H9 (cell line): ENCODE measurements around the gene HNRNPK. TPM values are rescaled to one million over a fixed set of nuclear protein-coding genes. Genes with fewer than 3 reads are reported as not detected.

Experiments used
- DNase-seq: peaks from one replicate; pipeline ENCODE4 v3.0.0-alpha.2; 2017
- H2AFZ ChIP-seq: one replicate; pipeline ENCODE4 v1.6.1; 2013; ENCODE audit warnings: mild to moderate bottlenecking, low read length, control low read depth, moderate library complexity
- H2AK5ac ChIP-seq: 2 replicates; pipeline ENCODE4 v1.6.1; 2013; ENCODE audit warnings: low read length, control low read depth, mixed read lengths; ENCODE audit not compliant: insufficient read length
- H2BK120ac ChIP-seq: one replicate; pipeline ENCODE4 v1.6.1; 2013; ENCODE audit warnings: low read depth, mild to moderate bottlenecking, low read length, control low read depth, inconsistent platforms; ENCODE audit not compliant: poor library complexity, severe bottlenecking
- H2BK12ac ChIP-seq: 2 replicates; pipeline ENCODE4 v1.6.1; 2013; ENCODE audit warnings: low read length, control low read depth, mixed read lengths, low read depth; ENCODE audit not compliant: insufficient read length
- H2BK15ac ChIP-seq: 2 replicates; pipeline ENCODE4 v1.6.1; 2013; ENCODE audit warnings: low read depth, low read length, control low read depth
- H2BK20ac ChIP-seq: one replicate; pipeline ENCODE4 v1.6.1; 2013; ENCODE audit warnings: low read depth, mild to moderate bottlenecking, low read length, control low read depth, inconsistent platforms; ENCODE audit not compliant: poor library complexity, severe bottlenecking
- H2BK5ac ChIP-seq: 2 replicates; pipeline ENCODE4 v1.6.1; 2013; ENCODE audit warnings: low read length, control low read depth, mixed read lengths; ENCODE audit not compliant: insufficient read length
- H3K14ac ChIP-seq: 2 replicates; pipeline ENCODE4 v1.6.1; 2013; ENCODE audit warnings: low read length, control low read depth; ENCODE audit not compliant: insufficient read depth
- H3K18ac ChIP-seq: 2 replicates; pipeline ENCODE4 v1.6.1; 2013; ENCODE audit warnings: low read depth, mild to moderate bottlenecking, mixed read lengths, low read length, control low read depth; ENCODE audit not compliant: insufficient read length
- H3K23ac ChIP-seq: 2 replicates; pipeline ENCODE4 v1.6.1; 2013; ENCODE audit warnings: low read length, control low read depth, mixed read lengths, low read depth; ENCODE audit not compliant: insufficient read length
- H3K23me2 ChIP-seq: 2 replicates; pipeline ENCODE4 v1.6.1; 2013; ENCODE audit warnings: low read depth, mild to moderate bottlenecking, mixed read lengths, low read length, control low read depth; ENCODE audit not compliant: insufficient read length, poor library complexity, severe bottlenecking
- H3K27ac ChIP-seq: 2 replicates; pipeline ENCODE4 v1.5.1; 2013; ENCODE audit warnings: low read length, control low read depth, mixed read lengths, low read depth; ENCODE audit not compliant: insufficient read length
- H3K27me3 ChIP-seq: 2 replicates; pipeline ENCODE4 v1.6.1; 2013; ENCODE audit warnings: low read length, control low read depth, inconsistent platforms; ENCODE audit not compliant: insufficient read depth
- H3K4ac ChIP-seq: 2 replicates; pipeline ENCODE4 v1.6.1; 2013; ENCODE audit warnings: low read depth, mild to moderate bottlenecking, control low read depth, inconsistent platforms, low read length, moderate library complexity
- H3K4me1 ChIP-seq: 2 replicates; pipeline ENCODE4 v1.6.1; 2013; ENCODE audit warnings: low read length, control low read depth, inconsistent platforms; ENCODE audit not compliant: insufficient read depth
- H3K4me2 ChIP-seq: 2 replicates; pipeline ENCODE4 v1.6.1; 2013; ENCODE audit warnings: low read length, control low read depth, mixed read lengths; ENCODE audit not compliant: insufficient read length, insufficient read depth
- H3K56ac ChIP-seq: 2 replicates; pipeline ENCODE4 v1.6.1; 2013; ENCODE audit warnings: low read depth, mild to moderate bottlenecking, mixed read lengths, low read length, control low read depth; ENCODE audit not compliant: insufficient read length
- H3K79me1 ChIP-seq: 2 replicates; pipeline ENCODE4 v1.6.1; 2013; ENCODE audit warnings: low read depth, mild to moderate bottlenecking, moderate library complexity, low read length, control low read depth, inconsistent platforms; ENCODE audit not compliant: insufficient read depth, poor library complexity, severe bottlenecking
- H3K79me2 ChIP-seq: 2 replicates; pipeline ENCODE4 v1.6.1; 2013; ENCODE audit warnings: low read length, control low read depth, inconsistent platforms; ENCODE audit not compliant: insufficient read depth
- H3K9ac ChIP-seq: 2 replicates; pipeline ENCODE4 v1.6.1; 2013; ENCODE audit warnings: low read length, control low read depth, mixed read lengths; ENCODE audit not compliant: insufficient read length; ENCODE audit errors: extremely low read depth
- H3K9me3 ChIP-seq: one replicate; pipeline ENCODE4 v1.6.1; 2013; ENCODE audit warnings: low read depth, low read length, inconsistent platforms; ENCODE audit not compliant: control insufficient read depth
- H3T11ph ChIP-seq: one replicate; pipeline ENCODE4 v1.6.1; 2013; ENCODE audit warnings: mild to moderate bottlenecking, low read length, control low read depth, inconsistent platforms
- H4K20me1 ChIP-seq: one replicate; pipeline ENCODE4 v1.6.1; 2013; ENCODE audit not compliant: control insufficient read depth, insufficient read length, insufficient read depth
- H4K5ac ChIP-seq: 2 replicates; pipeline ENCODE4 v1.6.1; 2013; ENCODE audit warnings: low read depth, mild to moderate bottlenecking, mixed read lengths, low read length, control low read depth; ENCODE audit not compliant: insufficient read length
- H4K8ac ChIP-seq: replicated peaks from 2 replicates; pipeline ENCODE4 v1.6.1; 2013; ENCODE audit warnings: low read length, control low read depth, mixed read lengths, low read depth; ENCODE audit not compliant: insufficient read length
- H4K91ac ChIP-seq: 2 replicates; pipeline ENCODE4 v1.6.1; 2013; ENCODE audit warnings: low read depth, mild to moderate bottlenecking, moderate library complexity, mixed read lengths, low read length, control low read depth; ENCODE audit not compliant: insufficient read length
- H3K27ac Mint-ChIP-seq, 3 experiments: 2 replicates in 2 of 3; 3 replicates in 1 of 3; pipeline ENCODE4 v1.8.0; 2020 to 2021; ENCODE audit warnings: mixed read lengths in 3 of 3, mild to moderate bottlenecking in 1 of 3, moderate library complexity in 1 of 3
- H3K27me3 Mint-ChIP-seq: 2 replicates; pipeline ENCODE4 v1.8.0; 2021; ENCODE audit warnings: low read depth, mild to moderate bottlenecking, moderate library complexity, mixed read lengths
- H3K36me3 Mint-ChIP-seq, 3 experiments: 2 replicates in 2 of 3; 3 replicates in 1 of 3; pipeline ENCODE4 v1.8.0; 2020 to 2021; ENCODE audit warnings: low read depth in 3 of 3, mixed read lengths in 3 of 3; ENCODE audit not compliant: insufficient read depth in 1 of 3
- H3K4me1 Mint-ChIP-seq, 2 experiments: 2 replicates each; pipeline ENCODE4 v1.8.0; 2020; ENCODE audit warnings: mixed read lengths in 2 of 2
- H3K4me3 Mint-ChIP-seq, 2 experiments: 2 replicates in 1 of 2; 3 replicates in 1 of 2; pipeline ENCODE4 v1.8.0; 2020 to 2021; ENCODE audit warnings: mild to moderate bottlenecking in 2 of 2, mixed read lengths in 2 of 2, moderate library complexity in 1 of 2
- H3K9me3 Mint-ChIP-seq, 2 experiments: 2 replicates in 1 of 2; 3 replicates in 1 of 2; pipeline ENCODE4 v1.8.0; 2020; ENCODE audit warnings: mild to moderate bottlenecking in 2 of 2, mixed read lengths in 2 of 2, moderate library complexity in 1 of 2
- CTCF ChIP-seq: fragments of 200-600 bp; sonication (generic); conservative IDR thresholded peaks from 3 replicates; pipeline ENCODE4 v1.8.0; 2021; ENCODE audit warnings: antibody characterized with exemption, mild to moderate bottlenecking
- WGBS: extraction: QIAGEN DNeasy Blood & Tissue Kit; methylation state at CpG from one replicate; pipeline ENCODE4 v1.1.7; 2013; ENCODE audit warnings: missing lambda C conversion rate, low lambda C conversion rate, mixed read lengths; ENCODE audit not compliant: insufficient read length; ENCODE audit errors: extremely low coverage; 5-methylcytosine and 5-hydroxymethylcytosine counted together
- total RNA-seq: library from RNA; stranded (reverse); gene quantifications from 2 replicates; pipeline ENCODE4 v1.2.1, GENCODE V29; 2021

The HNRNPK gene
- total RNA-seq, 1 experiment from 2014 or later = 790 TPM

- H4K91ac ChIP-seq = no peak overlapping the region
- H2BK15ac ChIP-seq = no peak overlapping the region
- no peaks in the 10 kb centered on the region for H3K4me1 ChIP-seq
- Mint-ChIP-seq H3K9me3 (no peaks in the 10 kb centered on the region), H3K27me3 (peaks cover 5% of the 10 kb centered on the region), H3K4me3 (no peak overlapping the region), H3K27ac (peak overlapping the region in 1 of 3 experiments; percentile 76; a peak in 2 of 7 replicates), H3K36me3 (peaks cover 42 to 59% (median 52%) of the 10 kb centered on the region in 3 experiments; a peak in 6 of 7 replicates), H3K4me1 (no peaks in the 10 kb centered on the region; a peak in 1 of 4 replicates)
- no peak for TF ChIP-seq CTCF
- H4K8ac ChIP-seq = no peak overlapping the region
- no peak overlapping the region for H2AK5ac ChIP-seq
- no peaks in the 10 kb centered on the region for H3K79me1 ChIP-seq
- H3K23me2 ChIP-seq = no peaks in the 10 kb centered on the region
- WGBS = no CpG with 5 or more reads among the region's 1 CpG
- no peaks in the 10 kb centered on the region for H3K27me3 ChIP-seq
- H2BK20ac ChIP-seq = no peak overlapping the region
- H3K4ac ChIP-seq = no peak overlapping the region
- H2BK5ac ChIP-seq = no peak overlapping the region
- no peak overlapping the region for H3K23ac ChIP-seq
- no peak overlapping the region for H3K18ac ChIP-seq
- H2AFZ ChIP-seq = no peak overlapping the region
- no peak for DNase-seq
- no peak overlapping the region for H3K4me2 ChIP-seq
- H3K56ac ChIP-seq = no peak overlapping the region
- no peaks in the 10 kb centered on the region for H3K9me3 ChIP-seq
- H3K79me2 ChIP-seq = no peaks in the 10 kb centered on the region
- no peak overlapping the region for H4K5ac ChIP-seq
- no peak overlapping the region for H2BK12ac ChIP-seq
- H3K27ac ChIP-seq = no peak overlapping the region
- no peak overlapping the region for H3K14ac ChIP-seq
- no peak overlapping the region for H2BK120ac ChIP-seq
- H3T11ph ChIP-seq = no peak overlapping the region
- no peak overlapping the region for H3K9ac ChIP-seq
- H4K20me1 ChIP-seq = no peaks in the 10 kb centered on the region
These were observed 12.9 kb downstream of the HNRNPK start for GRCh38 chr9:83967073-83967472.
